Measurements from ENCODE around the gene USP17L26.
"Not testable (repeated sequence)": the region's sequence is repeated elsewhere in the genome, so short reads cannot be mapped to it uniquely, and the experiment has no call there.

The USP17L26 gene

GRCh38 chr4:9334358-9334757, at the start of gene USP17L26:
Gene USP17L26, plus strand, starts transcription at chr4:9334658. Its CDS starts 0 bp downstream, at chr4:9334658.
- DNase-seq (ENCODE audit: low read depth in 2 of 2), result not testable (repeated sequence)

DNA sequence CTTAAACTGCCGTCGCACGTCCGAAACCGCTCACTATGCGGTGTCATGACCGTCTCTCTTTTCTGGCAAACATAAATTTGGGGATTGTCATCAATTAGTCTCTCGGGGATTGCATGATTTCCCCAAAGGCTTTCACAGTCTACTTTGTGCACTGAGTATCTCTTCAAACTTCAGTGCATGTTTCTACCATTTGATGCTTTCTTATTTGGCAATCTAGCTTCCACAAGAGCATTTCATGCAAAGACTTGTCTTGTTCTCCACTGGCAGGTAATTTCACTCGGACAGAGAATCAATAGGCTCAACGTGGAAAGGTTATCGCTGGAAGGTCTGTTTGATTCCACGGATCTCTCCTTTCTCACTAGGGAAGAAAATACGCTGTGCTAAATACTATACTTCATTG, 10.3 kb upstream of the USP17L26 start:
- not testable (repeated sequence) for DNase-seq (ENCODE audit: low read depth in 2 of 2)

DNA sequence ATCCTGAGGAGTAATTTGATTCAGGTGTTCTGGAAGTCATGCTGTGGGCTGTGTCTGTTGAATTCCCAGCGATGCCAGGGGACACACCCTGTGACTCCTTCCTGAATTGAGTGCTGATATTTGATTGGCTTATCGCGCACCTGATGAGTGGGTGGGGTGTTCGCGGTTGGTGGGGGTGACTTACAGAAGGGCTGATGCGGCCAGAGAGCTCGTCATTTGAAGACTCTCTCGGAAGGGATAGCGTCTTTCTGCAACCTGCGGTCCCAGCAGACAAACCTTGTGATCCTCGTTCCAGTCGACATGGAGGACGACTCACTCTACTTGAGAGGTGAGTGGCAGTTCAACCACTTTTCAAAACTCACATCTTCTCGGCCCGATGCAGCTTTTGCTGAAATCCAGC, 9.6 kb upstream of the USP17L26 start, which contains the start of gene USP17L24:
Gene USP17L24 (plus strand): TSS at position 301 of the 400 bp plus-strand sequence. CDS start 0 bp downstream, at position 301.
- DNase-seq (ENCODE audit: low read depth in 2 of 2), result not testable (repeated sequence)

DNA sequence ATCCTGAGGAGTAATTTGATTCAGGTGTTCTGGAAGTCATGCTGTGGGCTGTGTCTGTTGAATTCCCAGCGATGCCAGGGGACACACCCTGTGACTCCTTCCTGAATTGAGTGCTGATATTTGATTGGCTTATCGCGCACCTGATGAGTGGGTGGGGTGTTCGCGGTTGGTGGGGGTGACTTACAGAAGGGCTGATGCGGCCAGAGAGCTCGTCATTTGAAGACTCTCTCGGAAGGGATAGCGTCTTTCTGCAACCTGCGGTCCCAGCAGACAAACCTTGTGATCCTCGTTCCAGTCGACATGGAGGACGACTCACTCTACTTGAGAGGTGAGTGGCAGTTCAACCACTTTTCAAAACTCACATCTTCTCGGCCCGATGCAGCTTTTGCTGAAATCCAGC, 4.8 kb upstream of the USP17L26 start, which contains the start of gene USP17L25:
Gene USP17L25 (plus strand): TSS at position 301 of the 400 bp plus-strand sequence. CDS start 0 bp downstream, at position 301.
- not testable (repeated sequence) for DNase-seq (ENCODE audit: low read depth in 2 of 2)

- not testable (repeated sequence) for DNase-seq (ENCODE audit: low read depth in 2 of 2)
These were observed 4.6 kb downstream of the USP17L26 start, which contains the start of gene USP17L5 for GRCh38 chr4:9339103-9339502. Gene USP17L5, plus strand, starts transcription at chr4:9339403. Its CDS starts 0 bp downstream, at chr4:9339403.

GRCh38 chr4:9343848-9344247, 9.4 kb downstream of the USP17L26 start, which contains the start of gene USP17L27:
Gene USP17L27, plus strand, starts transcription at chr4:9344148. Its CDS starts 0 bp downstream, at chr4:9344148.
- not testable (repeated sequence) for DNase-seq (ENCODE audit: low read depth in 2 of 2)

GRCh38 chr4:9348593-9348992, 14.1 kb downstream of the USP17L26 start, which contains the start of gene USP17L28:
Gene USP17L28, plus strand, starts transcription at chr4:9348893. Its CDS starts 0 bp downstream, at chr4:9348893.
- not testable (repeated sequence) for DNase-seq (ENCODE audit: low read depth in 2 of 2)

- not testable (repeated sequence) for DNase-seq (ENCODE audit: low read depth in 2 of 2)
These were observed 16.4 kb downstream of the USP17L26 start for GRCh38 chr4:9350866-9351265.

- not testable (repeated sequence) for DNase-seq (ENCODE audit: low read depth in 2 of 2)
These were observed 18.9 kb downstream of the USP17L26 start, which contains the start of gene USP17L29 for GRCh38 chr4:9353338-9353737. Gene USP17L29, plus strand, starts transcription at chr4:9353638. Its CDS starts 0 bp downstream, at chr4:9353638.

GRCh38 chr4:9362829-9363228, 28.4 kb downstream of the USP17L26 start, which contains the start of gene USP17L30:
Gene USP17L30, plus strand, starts transcription at chr4:9363129. Its CDS starts 0 bp downstream, at chr4:9363129.
- DNase-seq (ENCODE audit: low read depth in 2 of 2), result not testable (repeated sequence)

GRCh38 chr4:9379881-9380280, 45.4 kb downstream of the USP17L26 start:
- not testable (repeated sequence) for DNase-seq (ENCODE audit: low read depth in 2 of 2)

DNA sequence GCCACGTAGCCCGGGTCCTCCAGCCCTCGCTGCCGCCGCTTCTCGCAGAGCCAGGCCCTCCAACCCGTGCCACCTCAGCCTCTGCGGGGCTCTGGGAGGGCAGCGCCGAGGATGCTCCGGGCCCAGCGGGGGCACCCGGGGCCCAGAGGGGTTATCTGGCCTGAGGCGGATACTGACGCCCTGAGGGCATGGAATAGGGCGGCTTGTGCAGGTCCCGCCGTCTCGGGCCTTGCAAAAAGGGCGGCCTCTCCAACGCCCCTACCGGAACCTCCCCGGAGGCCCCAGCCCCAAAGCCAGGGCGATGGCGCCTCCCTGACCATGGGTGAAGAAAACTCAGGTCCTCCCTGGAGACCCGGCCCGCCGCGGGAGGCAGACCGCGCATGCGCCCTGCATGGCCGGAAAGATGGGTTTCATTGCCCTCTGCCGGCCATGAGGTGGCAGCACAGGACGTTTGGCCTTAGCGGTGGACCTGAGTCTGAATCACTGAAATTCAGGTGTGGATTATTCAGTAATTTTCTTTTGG, 46.6 kb downstream of the USP17L26 start:
- DNase-seq (ENCODE audit: low read depth in 2 of 2), result peak in 1 of 2 donors; percentile 40

DNA sequence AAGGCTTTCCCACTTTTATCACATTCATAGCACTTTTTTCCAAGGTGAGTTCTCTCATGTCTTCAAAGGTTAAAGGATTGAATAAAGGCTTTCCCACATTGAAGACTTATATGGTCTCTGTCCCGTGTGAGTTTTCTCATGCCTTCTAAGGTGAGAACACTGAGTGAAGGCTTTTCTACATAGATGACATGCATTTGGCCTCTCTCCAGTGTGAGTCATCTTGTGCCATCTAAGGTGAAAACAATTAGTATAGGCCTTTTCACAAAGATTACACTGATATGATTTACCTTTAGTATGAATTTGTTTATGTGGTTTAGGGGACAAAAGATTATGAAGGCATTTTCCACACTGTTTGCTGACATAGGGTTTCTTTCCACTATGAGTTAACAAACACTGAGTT, 49.7 kb downstream of the USP17L26 start:
- DNase-seq (ENCODE audit: low read depth in 2 of 2), result no peak
